NCI-H226 (cell line): ENCODE measurements around the gene CAPRIN1.
"Not testable (repeated sequence)": the region's sequence is repeated elsewhere in the genome, so short reads cannot be mapped to it uniquely, and the experiment has no call there.

Experiments used
- DNase-seq: peaks from one replicate; pipeline ENCODE4 v3.0.0-alpha.2; 2015

Gene CAPRIN1

DNA sequence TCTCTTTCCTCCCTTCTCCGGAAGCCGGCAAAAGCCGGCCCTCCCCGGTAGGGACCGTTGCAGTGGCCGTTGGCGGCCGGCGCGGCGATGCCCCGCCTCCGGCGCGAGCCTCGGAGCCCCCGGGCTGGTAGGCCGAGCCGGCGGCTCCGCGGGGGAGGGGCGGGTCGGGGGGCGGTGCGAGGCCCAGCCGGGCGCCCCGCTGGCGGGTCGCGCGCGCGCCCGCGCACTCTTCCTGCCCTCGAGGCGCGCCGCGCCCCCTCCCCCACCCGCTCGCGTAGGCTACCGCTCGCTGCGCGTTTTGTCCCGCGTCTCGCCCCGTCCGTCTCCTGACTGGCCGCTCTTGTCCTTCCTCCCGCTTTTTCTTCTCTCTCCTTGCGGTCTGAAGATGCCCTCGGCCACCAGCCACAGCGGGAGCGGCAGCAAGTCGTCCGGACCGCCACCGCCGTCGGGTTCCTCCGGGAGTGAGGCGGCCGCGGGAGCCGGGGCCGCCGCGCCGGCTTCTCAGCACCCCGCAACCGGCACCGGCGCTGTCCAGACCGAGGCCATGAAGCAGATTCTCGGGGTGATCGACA, 591 bp downstream of the CAPRIN1 start:
- peak; percentile 83 for DNase-seq

DNA sequence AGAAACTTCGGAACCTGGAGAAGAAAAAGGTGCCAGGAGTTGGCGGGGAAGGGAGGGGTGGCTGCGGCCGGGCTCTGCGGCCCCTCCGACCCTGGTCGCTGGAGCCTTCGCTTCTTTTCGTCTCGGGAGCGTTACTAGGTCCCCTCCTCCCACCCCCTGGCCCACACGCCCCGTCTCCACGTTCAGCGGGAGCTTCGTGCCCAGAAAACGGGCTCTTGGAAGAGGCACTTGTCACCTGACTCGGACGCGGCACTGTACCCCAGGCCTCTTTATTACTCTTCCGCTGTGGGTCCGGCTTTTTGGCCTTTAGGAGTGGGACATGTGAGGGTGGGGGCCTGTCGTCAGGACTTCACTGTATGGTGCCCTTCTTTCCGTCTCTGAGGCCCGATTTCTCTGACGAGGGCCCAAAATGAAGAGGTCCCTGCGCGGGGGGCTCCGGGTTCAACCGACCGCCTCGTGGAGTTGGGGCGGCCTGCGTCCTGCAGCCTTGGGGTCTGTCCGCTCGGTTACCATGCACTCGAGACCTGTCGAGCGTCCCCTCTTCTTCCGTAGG, 1.2 kb downstream of the CAPRIN1 start:
- no peak for DNase-seq

DNA sequence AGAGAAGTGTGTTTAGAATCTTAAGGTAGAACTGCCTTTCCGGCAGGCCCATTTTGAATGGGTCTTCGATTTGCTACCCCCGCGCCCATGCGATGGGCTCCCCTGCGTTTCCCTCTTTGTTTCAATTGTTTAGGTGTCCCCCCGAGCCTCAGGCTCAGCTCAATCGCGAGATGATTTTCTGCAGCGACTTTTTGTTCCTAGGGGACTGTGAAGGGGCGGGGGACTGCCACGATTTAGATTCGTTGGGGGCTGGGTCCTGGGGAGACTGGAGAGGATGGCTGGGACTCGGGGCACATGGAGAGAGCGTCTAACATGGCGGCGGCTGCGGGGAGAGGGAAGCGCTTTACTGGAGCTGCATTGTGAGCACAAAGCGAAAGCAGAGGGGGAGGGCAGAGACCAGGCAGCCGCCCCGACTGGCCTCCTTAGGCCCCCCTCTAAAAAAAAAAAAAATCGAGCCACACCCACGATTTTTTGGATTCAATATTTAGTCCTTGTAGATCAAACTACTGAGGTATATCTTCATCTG, 1.7 kb downstream of the CAPRIN1 start:
- DNase-seq = peak; percentile 68

DNA sequence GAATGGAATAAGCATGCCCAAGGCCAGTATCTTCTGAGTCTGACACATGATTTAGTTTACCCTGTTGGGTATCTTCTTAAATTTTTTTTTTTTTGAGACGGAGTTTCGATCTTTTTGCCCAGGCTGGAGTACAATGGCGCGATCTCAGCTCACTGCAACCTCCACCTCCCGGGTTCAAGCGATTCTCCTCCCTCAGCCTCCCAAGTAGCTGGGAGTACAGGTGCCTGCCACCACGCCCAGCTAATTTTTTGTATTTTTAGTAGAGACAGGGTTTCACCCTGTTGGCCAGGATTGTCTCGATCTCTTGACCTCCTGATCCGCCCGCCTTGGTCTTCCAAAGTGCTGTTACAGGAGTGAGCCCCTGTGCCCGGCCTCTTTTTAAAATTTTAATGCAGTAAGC, 2.8 kb downstream of the CAPRIN1 start:
- DNase-seq = not testable (repeated sequence)

DNA sequence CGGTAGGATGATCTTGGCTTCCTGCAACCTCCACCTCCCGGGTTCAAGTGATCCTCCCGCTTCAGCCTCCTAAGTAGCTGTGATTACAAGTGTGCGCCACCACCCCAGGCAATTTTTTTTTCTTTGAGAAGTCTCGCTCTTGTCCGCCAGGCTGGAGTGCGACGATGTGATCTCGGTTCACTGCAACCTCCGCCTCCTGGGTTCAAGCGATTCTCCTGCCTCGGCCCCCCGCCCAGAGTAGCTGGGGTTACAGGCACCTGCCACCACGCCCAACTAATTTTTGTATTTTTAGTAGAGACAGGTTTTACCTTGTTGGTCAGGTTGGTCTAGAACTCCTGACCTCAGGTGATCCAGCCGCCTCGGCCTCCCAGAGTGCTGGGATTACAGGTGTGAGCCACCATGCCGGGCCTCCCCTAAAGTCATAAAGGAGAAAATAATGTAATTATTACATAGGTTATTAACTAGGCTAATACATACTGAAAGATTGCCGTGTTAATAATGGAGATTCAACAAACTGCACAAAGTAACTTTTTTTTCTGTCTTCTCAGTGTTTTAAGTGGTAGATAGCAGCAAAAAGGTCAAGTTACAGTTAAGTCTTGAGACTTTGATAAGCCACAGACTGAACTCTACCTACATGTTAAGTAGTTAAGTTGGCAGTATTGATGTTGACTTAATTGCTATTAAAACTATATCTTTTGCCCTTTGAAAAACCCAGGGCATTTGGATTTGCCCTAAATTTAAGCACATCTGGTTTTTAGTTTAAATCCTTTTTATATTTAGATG, 3.9 kb downstream of the CAPRIN1 start:
- DNase-seq = no peak

DNA sequence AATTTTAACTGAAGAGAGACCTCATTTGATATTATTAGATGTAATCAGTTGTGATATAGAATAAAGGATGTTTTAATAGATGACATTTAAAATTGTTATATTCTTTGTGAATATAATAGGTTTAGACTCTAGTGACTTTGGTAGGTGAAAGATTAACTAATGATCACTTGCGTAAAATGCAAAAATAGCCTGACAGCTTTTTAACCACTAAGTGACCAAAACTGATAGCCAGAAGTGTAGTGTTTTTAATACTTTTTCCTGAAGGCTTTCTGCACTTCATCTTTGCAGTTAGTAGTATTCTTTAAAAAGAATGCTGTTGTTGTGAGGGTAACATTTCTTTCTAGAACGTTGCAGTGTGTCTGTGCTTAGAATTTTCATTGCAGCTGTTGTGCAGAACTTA, 5.1 kb downstream of the CAPRIN1 start:
- no peak for DNase-seq

DNA sequence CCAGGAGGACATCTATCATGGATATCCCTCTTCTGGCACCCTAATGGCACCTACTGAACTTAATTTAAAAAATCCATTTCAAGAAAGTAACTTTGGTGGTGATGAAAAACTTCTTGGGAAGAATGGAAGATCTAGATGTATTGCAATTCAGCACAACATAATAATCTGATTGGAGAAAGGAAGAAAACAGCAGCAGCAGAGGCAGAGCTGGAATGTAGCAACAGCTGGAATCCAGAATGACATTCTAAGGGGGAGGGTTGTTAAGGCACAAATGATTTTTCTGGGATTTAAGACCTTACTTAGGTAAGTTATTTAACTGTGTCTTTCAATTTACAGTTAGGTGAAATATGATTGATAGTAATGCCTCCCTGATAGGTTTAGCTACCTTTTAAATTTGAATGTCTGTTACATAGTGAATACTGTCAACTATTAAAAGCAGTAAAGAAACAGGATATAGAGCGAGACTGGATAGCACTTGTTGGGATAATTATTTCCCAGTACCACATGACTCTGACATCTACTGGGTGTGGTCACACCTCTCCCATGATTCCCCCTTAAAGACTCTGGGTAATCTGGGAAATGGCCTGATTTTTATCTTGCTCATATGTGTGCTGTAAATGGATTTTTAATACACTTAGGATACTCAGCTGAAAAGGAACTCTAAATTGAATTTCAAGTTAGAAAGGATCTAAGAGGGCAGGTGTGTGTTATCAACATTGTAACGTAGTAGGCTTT, 11.7 kb downstream of the CAPRIN1 start:
- DNase-seq = no peak

DNA sequence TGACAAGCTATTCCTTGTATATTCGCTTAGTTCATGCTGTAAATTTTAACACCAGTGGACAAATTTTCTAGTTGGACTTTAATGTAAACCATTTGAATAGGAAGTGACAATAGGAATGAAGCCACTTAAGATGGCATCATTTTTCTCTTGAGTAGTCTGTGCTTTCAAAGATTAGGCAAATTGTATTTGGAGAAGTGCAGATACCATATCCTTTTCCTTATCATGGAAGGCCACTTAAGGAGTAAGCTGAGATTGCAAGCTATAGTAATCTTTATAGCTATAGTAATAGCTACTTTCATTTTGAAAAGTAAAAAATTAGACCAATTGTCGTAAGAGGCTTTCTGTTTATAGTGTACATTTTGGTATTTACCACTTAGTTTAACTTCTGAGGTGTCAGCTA, 12.8 kb downstream of the CAPRIN1 start:
- no peak for DNase-seq

DNA sequence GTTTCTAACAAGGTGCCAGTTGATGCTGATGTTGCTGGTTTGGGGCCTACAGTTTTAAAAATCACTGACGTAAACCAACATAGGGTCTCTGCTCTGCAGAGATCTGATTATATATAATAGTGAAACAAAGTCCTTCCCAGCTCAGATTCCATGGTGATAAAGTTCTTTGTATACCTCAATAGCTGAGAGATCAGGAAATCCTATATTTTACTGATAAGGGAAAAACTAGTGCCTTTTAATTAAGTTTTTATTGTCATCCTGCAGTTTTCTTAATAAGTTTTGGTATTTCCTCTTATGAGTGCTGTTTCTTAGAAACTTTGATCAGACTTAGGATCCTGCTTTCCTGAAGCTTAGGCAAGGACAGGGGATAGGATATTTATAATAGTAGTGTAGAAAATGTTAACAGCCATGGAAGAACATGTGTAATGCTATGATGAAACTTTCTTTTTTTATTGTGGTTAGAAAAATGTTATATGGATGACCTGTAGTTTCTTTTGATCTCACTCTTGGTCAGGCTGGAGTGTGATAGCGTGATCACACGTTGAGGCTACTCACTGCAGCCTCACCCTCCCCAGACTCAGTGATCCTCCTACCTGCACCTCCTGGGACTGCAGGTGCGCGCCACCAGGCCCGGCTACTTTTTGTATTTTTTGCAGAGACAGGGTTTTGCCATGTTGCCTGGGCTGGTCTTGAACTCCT, 14.1 kb downstream of the CAPRIN1 start:
- peak; percentile 9 for DNase-seq

DNA sequence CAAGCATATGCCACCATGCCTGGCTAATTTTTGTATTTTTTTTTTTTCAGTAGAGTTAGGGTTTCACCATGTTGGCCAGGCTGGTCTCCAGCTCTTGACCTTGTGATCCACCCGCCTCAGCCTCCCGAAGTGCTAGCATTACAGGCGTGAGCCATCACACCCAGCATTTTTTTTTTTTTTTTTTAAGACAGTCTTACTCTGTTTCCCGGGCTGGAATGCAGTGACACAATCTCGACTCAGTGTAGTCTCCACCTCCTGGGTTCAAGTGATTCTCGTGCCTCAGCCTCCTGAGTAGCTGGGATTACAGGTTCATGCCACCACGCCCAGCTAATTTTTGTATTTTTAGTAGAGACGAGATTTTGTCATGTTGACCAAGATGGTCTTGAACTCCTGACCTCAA, 15.2 kb downstream of the CAPRIN1 start:
- DNase-seq = not testable (repeated sequence)

DNA sequence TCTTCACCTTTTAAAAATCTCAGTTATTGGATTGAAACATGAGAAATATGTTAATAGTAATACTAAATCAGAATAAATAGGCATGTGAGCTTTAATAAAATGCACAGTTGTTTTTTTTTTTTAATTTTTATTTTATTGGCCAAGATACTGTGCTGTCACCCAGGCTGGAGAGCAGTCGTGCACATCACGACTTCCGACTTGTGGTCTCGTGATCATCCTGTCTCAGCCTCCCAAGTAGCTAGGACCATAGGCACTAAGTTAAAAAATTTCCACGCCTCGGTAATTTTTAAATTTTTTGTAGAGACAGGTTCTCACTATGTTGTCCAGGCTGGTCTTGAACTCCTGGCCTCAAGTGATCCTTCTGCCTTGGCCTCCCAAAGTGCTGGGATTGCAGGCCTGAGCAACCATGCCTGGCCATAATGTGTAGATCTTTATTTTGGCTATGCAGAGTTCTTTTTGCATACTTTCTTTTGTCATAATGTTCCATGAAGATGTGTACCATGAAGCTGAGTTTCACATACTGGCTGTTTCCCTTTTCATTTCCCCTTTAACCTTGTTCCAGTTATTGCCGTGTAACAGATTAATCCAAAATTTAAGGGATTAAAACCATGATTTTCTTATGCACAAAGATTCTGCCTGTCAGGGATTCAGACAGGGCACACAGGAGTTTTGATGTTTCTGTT, 16.0 kb downstream of the CAPRIN1 start:
- no peak for DNase-seq

DNA sequence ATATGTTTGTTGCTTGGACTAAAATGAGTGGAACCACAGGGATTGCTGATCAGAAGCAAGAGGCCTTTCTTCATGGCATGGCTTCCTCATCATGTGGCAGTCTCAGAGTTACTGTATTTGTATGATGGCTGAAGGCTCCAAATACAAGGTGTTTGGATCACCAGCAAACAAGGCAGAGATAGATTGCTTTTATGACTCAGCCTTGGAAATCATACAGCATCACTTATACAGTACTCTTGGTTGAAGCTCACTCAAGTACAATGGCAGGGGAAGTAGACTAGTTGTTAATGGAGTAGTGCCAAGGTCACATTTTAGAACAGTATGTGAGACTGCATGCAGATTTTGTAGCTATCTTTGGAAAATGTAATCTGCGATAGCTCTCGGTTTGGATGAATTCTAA, 16.6 kb downstream of the CAPRIN1 start:
- DNase-seq = peak; percentile 45

DNA sequence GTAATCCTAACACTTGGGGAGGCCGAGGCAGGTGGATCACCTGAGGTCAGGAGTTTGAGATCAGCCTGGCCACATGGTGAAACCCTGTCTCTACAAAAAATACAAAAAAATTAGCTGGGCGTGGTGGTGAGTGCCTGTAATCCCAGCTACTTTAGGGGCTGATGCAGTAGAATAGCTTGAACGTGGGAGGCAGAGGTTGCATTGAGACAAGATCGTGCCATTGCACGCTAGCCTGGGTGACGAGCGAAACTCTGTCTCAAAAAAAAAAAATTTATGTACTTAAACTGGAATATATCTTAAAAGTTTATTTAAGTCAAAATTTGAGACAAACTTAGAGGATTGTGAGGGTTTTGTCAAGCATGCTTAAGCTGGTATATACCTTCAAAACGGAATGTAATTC, 19.8 kb downstream of the CAPRIN1 start:
- DNase-seq = not testable (repeated sequence)

DNA sequence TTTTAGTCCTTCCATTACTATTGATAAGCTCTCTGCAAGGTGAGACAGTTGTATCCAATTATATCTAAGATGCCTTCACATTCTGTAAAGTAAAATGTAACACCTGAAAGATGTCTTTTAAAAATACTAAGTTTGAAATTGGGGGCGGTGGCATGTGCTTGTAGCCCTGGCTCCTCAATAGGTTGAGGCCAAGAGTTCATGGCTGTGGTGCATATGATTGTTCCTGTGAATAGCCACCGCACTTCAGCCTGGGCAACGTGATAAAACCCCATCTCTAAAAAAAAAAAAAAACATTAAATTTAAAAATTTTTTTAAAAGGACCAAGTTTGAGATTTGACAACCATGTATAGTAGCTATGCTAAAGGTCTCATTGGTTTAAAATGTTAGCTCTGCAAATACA, 20.5 kb downstream of the CAPRIN1 start:
- DNase-seq = no peak

DNA sequence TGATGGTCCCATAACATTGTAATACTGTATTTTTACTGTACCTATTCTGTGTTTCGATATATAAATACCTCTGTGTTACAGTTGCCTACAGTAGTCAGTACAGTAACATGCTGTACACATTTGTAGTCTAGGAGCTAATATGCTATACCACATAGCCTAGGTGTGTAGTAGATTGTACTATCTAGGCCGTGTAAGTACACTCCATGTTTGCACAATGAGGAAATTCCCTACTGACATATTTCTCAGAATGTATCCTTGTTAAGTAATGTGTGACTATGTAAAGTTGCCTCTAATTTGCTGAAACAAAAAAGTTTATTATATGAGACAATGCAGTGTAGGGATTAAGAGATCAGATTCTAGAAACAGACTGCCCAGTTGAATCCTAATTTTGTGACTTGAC, 21.3 kb downstream of the CAPRIN1 start:
- no peak for DNase-seq

DNA sequence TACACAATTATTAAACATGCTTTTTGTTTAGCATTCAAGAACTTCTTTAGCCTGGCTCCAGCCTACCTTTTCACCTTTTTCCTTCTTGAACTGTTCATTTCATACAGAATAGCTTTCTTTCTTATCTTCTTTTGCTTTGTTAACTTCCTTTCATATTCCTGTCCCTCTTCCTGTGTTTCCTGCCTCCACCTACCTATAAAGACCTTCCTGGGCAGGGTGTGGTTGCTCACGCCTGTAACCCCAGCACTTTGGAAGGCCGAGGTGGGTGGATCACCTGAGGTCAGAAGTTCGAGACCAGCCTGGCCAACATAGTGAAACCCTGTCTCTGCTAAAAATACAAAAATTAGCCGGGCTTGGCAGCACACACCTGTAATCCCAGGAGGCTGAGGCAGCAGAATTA, 22.9 kb downstream of the CAPRIN1 start:
- no peak for DNase-seq

DNA sequence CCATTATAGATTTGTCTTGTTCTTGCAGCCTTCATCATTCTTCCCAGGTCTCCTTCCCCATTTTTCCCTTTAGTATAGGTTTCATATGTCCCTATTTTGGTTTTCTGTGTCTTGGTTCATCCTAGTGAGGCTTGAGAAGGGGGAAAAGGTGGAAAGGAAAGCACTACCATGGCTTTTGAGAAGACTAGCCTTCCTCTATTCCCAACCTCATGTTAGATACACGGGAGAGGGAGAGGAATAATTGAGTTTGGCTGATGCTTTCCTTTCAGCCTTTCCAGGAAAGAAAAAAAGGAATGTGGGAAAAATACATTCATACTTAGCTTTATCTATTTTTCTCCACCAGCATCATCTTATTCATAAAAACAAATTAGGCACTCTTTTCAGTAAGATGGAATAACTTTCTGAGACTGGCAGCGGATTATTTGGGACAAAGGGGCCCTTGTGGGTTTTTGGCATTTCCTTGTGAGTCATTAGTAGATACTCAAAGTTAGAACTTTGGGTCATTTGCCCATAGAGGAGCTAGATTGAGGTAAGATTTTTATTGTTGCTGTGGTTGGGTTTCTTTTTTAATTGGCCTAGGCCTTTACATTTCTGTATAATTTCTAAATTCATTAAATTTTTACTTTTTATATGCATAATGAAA, 23.8 kb downstream of the CAPRIN1 start:
- peak; percentile 18 for DNase-seq

DNA sequence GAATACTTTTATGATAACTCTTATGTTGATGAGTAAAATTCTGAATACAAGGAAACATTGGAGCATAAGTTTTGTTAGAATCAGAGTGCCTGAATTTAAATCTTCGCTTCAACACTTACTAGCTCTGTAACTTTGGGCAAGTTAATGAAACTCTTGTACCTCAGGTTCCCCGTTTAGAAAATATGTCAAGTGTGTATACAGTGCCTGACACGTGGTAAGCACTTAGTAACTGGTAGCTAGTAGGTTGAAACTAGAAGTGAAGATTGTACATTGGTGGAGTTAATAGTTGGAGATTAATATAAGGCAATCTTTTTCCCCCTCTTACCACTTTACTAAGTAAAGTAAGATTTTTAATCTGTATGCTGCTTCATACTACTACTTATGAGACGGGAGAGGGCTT, 29.1 kb downstream of the CAPRIN1 start:
- DNase-seq = no peak

DNA sequence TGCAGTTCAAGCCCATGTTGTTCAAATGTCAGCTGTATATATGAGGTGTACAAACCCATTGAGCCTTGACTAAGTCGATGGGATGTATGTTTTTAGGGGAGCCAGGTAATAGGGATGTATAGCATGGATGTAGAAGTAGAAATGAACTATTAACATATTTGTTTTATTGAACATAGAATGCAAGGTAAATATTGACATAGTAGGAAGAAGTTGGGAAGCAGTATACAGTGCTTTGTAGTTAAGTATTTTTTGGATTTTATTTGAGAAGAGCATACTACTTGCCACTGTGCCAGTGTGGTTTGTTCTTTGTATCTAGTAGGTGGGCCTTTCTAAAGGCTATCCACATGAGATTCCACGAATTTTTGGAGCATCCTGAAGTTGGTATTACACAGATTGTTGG, 33.1 kb downstream of the CAPRIN1 start:
- no peak for DNase-seq

DNA sequence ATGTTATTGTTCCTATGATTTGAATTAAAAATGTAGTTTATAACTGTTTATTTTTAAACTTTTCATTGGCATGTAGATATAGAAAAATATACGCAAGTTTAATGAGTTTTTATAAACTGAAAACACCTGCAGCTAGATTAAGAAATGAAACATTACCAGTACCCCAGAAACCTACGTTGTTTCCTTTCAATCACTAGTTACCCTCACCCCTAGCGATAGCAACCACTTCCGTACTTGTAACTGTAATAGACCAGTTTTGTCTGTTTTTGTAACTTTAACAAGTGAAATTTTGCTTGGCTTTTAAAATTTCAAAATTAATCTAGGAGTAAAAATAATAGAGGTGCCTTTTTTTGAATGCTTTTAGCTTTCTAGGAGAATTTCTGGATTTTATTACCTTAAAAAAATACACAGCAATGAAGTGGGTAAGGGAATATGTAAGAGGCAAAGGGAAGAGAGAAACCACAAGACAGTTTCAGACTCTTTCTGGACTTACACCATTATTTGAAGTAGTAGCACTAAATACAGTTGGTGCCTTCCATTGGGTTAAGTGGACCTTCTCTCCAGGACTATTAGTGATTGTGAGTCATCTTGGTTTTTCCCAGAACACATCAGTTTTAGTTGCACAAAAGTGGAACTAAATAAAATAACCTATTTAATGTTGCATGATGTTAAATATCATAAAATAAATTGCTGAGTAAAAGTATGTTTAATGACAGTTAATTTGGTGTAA, 35.2 kb downstream of the CAPRIN1 start:
- DNase-seq = no peak

DNA sequence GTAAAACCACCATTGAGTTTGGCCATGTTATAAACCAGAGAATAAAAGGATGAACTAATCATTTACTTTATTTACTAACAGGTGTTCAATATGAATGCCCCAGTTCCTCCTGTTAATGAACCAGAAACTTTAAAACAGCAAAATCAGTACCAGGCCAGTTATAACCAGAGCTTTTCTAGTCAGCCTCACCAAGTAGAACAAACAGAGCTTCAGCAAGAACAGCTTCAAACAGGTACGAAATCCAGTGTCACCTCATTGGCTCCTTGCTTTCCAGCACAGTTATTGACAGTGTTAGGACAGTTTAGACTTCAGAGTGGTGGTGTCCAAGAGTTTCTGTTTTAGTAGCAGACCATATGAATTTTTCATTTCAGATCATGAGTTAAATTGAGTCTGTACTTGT, 40.3 kb downstream of the CAPRIN1 start:
- DNase-seq = no peak
